ENCODE measurements around the gene MAGI1. TPM values are rescaled to one million over a fixed set of nuclear protein-coding genes. Genes with fewer than 3 reads are reported as not detected.

Gene MAGI1
- total RNA-seq, 1 donor from 2014 or later, result 21.9 TPM

- Mint-ChIP-seq H3K9me3 (ENCODE audit: unreplicated experiment) (no peaks in the 10 kb centered on the region), H3K27me3 (ENCODE audit: unreplicated experiment) (no peaks in the 10 kb centered on the region), H3K4me1 (ENCODE audit: unreplicated experiment) (peaks cover 26% of the 10 kb centered on the region), H3K36me3 (ENCODE audit: unreplicated experiment) (no peaks in the 10 kb centered on the region), H3K4me3 (ENCODE audit: unreplicated experiment) (no peak overlapping the region), H3K27ac (ENCODE audit: unreplicated experiment) (peak overlapping the region; percentile 75)
- no peak for DNase-seq (ENCODE audit: extremely low spot score, unreplicated experiment)
- TF ChIP-seq, protein P1, sequence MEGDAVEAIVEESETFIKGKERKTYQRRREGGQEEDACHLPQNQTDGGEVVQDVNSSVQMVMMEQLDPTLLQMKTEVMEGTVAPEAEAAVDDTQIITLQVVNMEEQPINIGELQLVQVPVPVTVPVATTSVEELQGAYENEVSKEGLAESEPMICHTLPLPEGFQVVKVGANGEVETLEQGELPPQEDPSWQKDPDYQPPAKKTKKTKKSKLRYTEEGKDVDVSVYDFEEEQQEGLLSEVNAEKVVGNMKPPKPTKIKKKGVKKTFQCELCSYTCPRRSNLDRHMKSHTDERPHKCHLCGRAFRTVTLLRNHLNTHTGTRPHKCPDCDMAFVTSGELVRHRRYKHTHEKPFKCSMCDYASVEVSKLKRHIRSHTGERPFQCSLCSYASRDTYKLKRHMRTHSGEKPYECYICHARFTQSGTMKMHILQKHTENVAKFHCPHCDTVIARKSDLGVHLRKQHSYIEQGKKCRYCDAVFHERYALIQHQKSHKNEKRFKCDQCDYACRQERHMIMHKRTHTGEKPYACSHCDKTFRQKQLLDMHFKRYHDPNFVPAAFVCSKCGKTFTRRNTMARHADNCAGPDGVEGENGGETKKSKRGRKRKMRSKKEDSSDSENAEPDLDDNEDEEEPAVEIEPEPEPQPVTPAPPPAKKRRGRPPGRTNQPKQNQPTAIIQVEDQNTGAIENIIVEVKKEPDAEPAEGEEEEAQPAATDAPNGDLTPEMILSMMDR (IDR thresholded peaks at IDR 0.05), result no peak
These were observed 149.6 kb downstream of the MAGI1 start for GRCh38 chr3:65888980-65889706.

GRCh38 chr3:65888196-65888595 is 150.5 kb downstream of the MAGI1 start:
- Mint-ChIP-seq H3K4me3 (ENCODE audit: unreplicated experiment) (no peak overlapping the region), H3K27ac (ENCODE audit: unreplicated experiment) (no peak overlapping the region), H3K27me3 (ENCODE audit: unreplicated experiment) (no peaks in the 10 kb centered on the region), H3K4me1 (ENCODE audit: unreplicated experiment) (peaks cover 32% of the 10 kb centered on the region), H3K36me3 (ENCODE audit: unreplicated experiment) (no peaks in the 10 kb centered on the region), H3K9me3 (ENCODE audit: unreplicated experiment) (no peaks in the 10 kb centered on the region)
- TF ChIP-seq, protein P1 (IDR thresholded peaks at IDR 0.05), result no peak
- no peak for DNase-seq (ENCODE audit: extremely low spot score, unreplicated experiment)

GRCh38 chr3:65886391-65886790 is 152.3 kb downstream of the MAGI1 start:
- no peaks in the 10 kb centered on the region for H3K27me3 Mint-ChIP-seq (ENCODE audit: unreplicated experiment)
- H3K36me3 Mint-ChIP-seq (ENCODE audit: unreplicated experiment), result no peaks in the 10 kb centered on the region
- no peaks in the 10 kb centered on the region for H3K9me3 Mint-ChIP-seq (ENCODE audit: unreplicated experiment)
- no peak overlapping the region for H3K4me3 Mint-ChIP-seq (ENCODE audit: unreplicated experiment)
- peaks cover 44% of the 10 kb centered on the region for H3K4me1 Mint-ChIP-seq (ENCODE audit: unreplicated experiment)
- H3K27ac Mint-ChIP-seq (ENCODE audit: unreplicated experiment), result no peak overlapping the region
- TF ChIP-seq, protein P1 (IDR thresholded peaks at IDR 0.05), result no peak
- DNase-seq (ENCODE audit: extremely low spot score, unreplicated experiment), result no peak

DNA sequence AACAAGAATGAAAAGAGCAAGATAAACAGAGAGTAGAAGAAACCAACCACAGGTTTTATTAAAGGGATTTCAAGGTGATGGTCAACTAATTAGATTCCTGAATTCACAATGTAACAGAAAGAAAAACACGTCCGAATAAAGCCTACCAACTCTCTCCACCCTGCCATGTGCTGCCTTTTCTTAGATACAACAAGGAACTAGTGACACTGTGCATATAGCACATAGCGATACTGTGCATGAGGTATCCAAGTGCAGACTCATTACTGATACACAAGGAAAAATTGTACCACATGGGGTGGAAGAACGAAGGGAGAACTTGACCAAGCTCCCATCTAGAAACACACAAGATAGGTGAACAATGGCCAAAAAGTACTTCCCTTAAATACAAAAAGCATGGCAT is 154.6 kb downstream of the MAGI1 start:
- no peak for DNase-seq (ENCODE audit: extremely low spot score, unreplicated experiment)
- H3K9me3 Mint-ChIP-seq (ENCODE audit: unreplicated experiment), result no peaks in the 10 kb centered on the region
- peaks cover 32% of the 10 kb centered on the region for H3K4me1 Mint-ChIP-seq (ENCODE audit: unreplicated experiment)
- H3K27me3 Mint-ChIP-seq (ENCODE audit: unreplicated experiment), result no peaks in the 10 kb centered on the region
- H3K4me3 Mint-ChIP-seq (ENCODE audit: unreplicated experiment), result peak overlapping the region; percentile 63
- H3K36me3 Mint-ChIP-seq (ENCODE audit: unreplicated experiment), result no peaks in the 10 kb centered on the region
- TF ChIP-seq, protein P1 (IDR thresholded peaks at IDR 0.05), result no peak
- H3K27ac Mint-ChIP-seq (ENCODE audit: unreplicated experiment), result peak overlapping the region; percentile 85

DNA sequence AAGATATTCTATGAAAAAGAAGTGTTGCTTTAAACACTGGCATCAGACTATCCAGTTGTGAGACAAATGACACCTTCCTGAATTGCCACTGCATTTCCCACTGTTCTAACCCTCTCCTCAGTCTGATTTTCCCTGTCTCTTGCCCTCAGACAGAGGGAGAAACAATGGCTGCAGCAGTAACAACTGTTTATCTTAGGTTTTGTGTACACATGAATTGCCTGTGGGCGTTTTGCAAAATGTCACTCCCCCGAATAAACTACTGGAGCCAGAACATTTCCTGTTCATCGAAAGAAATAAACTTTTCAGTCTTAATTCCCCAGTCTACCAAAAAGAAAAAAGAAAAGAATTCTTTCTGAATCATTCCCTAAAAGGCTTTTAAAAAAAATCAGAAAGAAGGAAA is 155.1 kb downstream of the MAGI1 start:
- Mint-ChIP-seq H3K36me3 (ENCODE audit: unreplicated experiment) (no peaks in the 10 kb centered on the region), H3K4me3 (ENCODE audit: unreplicated experiment) (peak overlapping the region; percentile 63), H3K4me1 (ENCODE audit: unreplicated experiment) (peaks cover 29% of the 10 kb centered on the region), H3K27me3 (ENCODE audit: unreplicated experiment) (no peaks in the 10 kb centered on the region), H3K9me3 (ENCODE audit: unreplicated experiment) (no peaks in the 10 kb centered on the region), H3K27ac (ENCODE audit: unreplicated experiment) (peak overlapping the region; percentile 85)
- TF ChIP-seq, protein P1 (IDR thresholded peaks at IDR 0.05), result no peak
- no peak for DNase-seq (ENCODE audit: extremely low spot score, unreplicated experiment)

All from osteocyte (in vitro differentiated cells).